GM18951 (cell line): ENCODE data around the gene SWI5.

Source experiments
- POLR2A ChIP-seq: IDR thresholded peaks from 4 replicates; pipeline ENCODE4 v1.6.1; 2011; ENCODE audit warnings: mild to moderate bottlenecking; ENCODE audit not compliant: insufficient read length, insufficient read depth; ENCODE audit errors: extremely low read depth
- in situ Hi-C: fragments of 300-500 bp; cut with MboI; formaldehyde crosslinking; loops from one replicate; pipeline ENCODE4 v1.12.0; 2022; ENCODE audit warnings: low sequenced_read_pairs, mixed read lengths, inconsistent platforms; ENCODE audit not compliant: unreplicated experiment

The SWI5 gene

GRCh38 chr9:128254855-128255759, 21.0 kb upstream of the SWI5 start:
- no peak for TF ChIP-seq POLR2A
- in situ Hi-C loops, result no loop called here

DNA sequence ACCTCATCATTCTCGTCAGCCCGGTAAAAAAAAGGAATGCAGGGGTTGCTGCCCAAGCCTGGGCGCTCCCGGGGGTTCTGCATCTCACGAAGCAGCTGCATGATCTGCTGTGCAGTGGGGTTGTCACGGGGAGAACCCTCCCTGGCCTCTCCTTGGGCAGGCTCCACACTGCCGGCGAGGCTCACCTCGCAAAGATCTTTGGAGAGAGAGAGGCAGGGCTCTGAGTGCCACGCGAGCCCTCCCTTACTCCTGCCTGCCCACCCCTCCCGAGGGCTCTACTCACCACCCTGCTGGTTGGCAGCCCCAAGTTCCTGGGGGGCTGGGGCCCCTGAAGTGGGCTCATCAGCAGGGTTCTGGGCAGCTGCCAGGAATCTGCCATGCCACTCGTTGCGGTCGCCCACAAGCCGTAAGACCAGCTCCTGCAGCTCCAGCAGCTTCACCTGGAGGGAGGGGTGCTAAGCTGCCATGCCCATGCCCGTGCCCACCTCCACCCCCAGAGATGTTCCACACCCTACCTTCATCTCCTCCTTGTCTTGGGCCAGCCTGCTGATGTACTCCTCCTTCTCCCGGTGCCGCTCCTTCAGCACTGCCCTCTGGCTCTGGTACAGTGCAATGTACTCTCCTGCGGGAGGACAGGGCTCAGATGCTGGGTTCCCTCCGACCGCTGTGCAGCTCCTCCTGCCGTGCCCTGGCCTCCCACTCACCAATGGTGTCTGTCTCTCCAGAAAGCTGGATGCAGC, 18.8 kb upstream of the SWI5 start:
- TF ChIP-seq POLR2A, result no peak
- in situ Hi-C loops, result no loop called here

DNA sequence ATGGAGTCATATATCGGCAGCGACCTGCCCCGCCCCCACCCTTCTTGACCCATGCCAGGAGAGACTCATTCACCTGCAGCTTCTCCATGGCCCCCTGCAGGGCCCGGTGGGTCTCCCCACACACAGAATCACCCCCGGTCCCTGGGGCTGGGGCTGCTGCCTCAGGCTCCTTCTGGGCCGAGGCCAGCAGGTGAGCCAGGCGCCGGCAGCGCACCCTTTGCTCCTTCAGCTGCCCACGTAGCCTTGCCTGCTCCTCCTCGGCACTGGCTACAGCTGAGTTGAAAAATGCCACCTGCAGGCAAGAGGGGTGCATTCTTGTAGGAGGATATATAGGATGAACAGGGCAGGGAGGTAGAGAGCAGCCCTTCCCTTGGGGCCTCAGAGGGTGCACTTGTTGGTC, 18.2 kb upstream of the SWI5 start:
- in situ Hi-C loops, result no loop called here

GRCh38 chr9:128258326-128258725, 17.8 kb upstream of the SWI5 start:
- in situ Hi-C loops, result no loop called here

More for the DNA sequence above, 18.2 kb upstream of the SWI5 start:
- TF ChIP-seq POLR2A, result no peak

GRCh38 chr9:128259156-128259555, 16.9 kb upstream of the SWI5 start:
- TF ChIP-seq POLR2A, result no peak
- in situ Hi-C loops, result no loop called here

More at GRCh38 chr9:128258326-128258725, 17.8 kb upstream of the SWI5 start:
- no peak for TF ChIP-seq POLR2A

DNA sequence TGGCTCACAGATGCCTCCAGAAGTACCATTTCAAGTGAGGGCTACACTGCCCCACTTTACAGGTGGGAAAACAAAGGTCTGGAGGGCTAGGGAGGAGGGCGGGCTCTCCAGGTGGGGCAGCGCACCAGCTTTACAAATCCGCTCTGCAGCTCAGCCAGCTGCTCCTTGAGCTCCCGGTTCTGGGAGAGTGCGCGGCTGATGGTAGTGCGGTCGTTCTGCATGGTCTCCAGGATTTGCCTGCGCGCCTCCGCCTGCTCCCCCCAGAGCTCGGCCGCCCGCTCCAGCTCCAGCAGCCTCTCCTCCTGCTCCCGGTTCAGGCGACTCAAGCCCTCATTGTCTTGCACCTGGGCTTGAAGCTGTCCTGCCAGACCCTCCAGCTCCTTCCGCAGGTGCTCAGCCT, 15.7 kb upstream of the SWI5 start:
- in situ Hi-C loops, result no loop called here
- no peak for TF ChIP-seq POLR2A

DNA sequence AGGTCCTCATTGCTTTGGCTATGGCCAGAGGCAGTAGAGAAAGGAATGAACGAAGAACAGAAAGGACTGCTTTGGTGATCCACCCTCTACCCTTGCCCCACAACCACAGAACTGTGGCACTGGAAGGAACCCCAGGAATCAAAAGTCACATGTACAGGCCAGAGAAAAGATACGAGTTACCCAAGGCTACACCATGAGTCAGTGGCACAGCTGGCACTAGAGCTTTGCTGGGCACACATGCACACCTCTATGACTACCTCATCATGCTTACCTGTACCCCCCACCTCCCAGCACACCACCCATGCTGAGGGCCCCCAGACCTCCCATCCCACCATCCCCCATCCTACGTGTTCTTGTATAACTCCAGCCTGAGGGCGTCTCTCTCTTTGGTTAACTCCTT, 13.4 kb upstream of the SWI5 start:
- in situ Hi-C loops, result no loop called here
- no peak for TF ChIP-seq POLR2A

DNA sequence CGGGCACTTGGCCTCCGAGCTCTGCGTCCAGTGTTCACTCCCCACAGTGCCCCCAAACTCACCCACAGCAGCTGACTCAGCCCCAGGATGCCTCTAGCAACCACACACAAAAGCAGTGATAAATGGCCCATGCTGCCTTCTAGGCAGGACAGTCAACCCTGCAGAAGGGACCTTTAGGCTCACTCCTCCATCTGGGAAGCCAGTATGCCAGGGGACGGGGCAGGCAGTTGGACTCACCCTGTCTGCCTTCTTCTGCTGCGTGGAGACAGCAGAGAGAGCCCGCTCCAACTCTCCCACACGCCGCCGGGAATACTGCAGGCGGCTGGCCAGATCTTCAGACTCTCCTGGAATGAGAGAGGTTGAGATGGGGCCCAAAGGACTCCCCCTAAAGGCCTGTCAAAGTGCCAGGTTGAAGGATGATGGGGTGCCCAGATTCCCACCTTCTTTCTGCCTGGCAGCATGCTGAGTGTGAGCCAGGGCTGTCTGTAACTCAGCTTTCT, 10.7 kb upstream of the SWI5 start:
- in situ Hi-C loops, result no loop called here
- TF ChIP-seq POLR2A, result no peak

DNA sequence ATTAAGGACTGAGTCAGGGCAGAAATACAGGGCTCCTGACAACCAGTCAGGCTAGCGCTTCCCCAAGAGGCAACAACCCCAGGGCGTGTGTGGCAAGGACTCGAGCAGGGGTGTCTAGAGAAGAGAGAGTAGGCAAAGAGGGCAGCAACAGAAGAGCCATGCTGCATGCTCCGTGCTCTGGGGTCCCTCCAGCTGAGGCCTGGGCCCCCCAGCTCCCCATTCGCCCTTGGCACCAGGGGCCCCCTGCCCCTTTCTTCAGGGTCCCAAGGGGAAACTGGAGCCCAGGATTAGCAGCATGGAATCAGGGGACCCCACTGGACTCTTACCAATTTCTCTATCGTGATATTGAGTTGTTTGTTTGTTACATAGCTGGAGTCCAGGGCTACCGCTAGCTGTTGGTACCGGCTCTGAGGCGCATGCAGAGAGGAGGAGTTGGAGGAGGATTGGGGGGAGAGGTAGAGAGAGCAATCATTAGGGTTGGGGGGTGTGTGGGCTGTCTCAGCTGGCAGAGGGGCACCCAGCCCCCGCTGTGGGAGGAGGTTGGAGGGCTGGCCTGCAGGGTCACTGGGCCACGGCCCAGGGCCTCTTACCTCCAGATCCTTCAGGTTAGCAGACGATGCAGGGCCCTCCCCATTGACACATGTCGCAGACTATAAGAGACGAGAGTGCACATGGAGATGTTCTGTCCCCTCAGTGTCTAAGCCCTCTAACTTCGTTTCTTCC, 9.0 kb upstream of the SWI5 start:
- TF ChIP-seq POLR2A, result no peak
- in situ Hi-C loops, result no loop called here

DNA sequence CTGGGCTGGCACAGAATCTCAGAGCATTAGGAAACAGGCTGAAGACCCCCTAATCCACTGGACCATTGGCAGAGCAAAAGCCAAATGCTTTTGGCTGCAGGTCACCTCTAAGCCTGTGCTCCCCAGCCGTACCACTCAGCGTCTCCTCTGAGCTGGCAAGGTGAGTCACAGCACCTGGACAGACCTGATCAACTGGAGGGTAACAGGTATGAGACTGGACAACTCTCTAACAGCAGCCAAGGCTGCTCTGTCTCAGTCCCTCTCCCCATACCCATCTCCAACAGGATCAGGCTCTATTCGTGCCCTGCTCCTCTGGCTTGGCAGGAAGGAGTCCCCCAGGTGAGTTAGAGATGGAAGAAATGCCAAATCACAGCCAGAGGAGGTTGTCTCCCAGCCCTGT, 5.0 kb upstream of the SWI5 start:
- TF ChIP-seq POLR2A, result no peak
- in situ Hi-C loops, result no loop called here

- in situ Hi-C loops, result no loop called here
- no peak for TF ChIP-seq POLR2A
Measured at GRCh38 chr9:128271512-128271911, 4.6 kb upstream of the SWI5 start.

GRCh38 chr9:128274245-128274644, 1.8 kb upstream of the SWI5 start:
- in situ Hi-C loops, result no loop called here
- no peak for TF ChIP-seq POLR2A
